ENCODE data around the gene NRIP1.

Gene NRIP1

GRCh38 chr21:15004721-15005370 is 60.0 kb downstream of the NRIP1 start:
- DNase-seq: no peak

GRCh38 chr21:15003463-15004135 is 61.2 kb downstream of the NRIP1 start:
- no peak for DNase-seq

- DNase-seq: no peak
These were observed 62.8 kb downstream of the NRIP1 start for GRCh38 chr21:15001857-15002606.

GRCh38 chr21:15001113-15001512 is 63.7 kb downstream of the NRIP1 start:
- DNase-seq: no peak

GRCh38 chr21:15000081-15000480 is 64.7 kb downstream of the NRIP1 start:
- DNase-seq: no peak

GRCh38 chr21:14998784-14999183 is 66.0 kb downstream of the NRIP1 start:
- DNase-seq: no peak

- DNase-seq: no peak
These were observed 66.5 kb downstream of the NRIP1 start for GRCh38 chr21:14998336-14998735.

GRCh38 chr21:14995695-14996490 is 68.9 kb downstream of the NRIP1 start:
- no peak for DNase-seq

- no peak for DNase-seq
These were observed 69.6 kb downstream of the NRIP1 start for GRCh38 chr21:14995226-14995625.

GRCh38 chr21:14993115-14993514 is 71.7 kb downstream of the NRIP1 start:
- DNase-seq: no peak

GRCh38 chr21:14991957-14992356 is 72.8 kb downstream of the NRIP1 start:
- DNase-seq: no peak

GRCh38 chr21:14989359-14989758 is 75.4 kb downstream of the NRIP1 start:
- DNase-seq: no peak

GRCh38 chr21:14988760-14989159 is 76.0 kb downstream of the NRIP1 start:
- DNase-seq: no peak

GRCh38 chr21:14987370-14988170 is 77.2 kb downstream of the NRIP1 start:
- DNase-seq: no peak

- DNase-seq: peak; percentile 11
These were observed 79.5 kb downstream of the NRIP1 start for GRCh38 chr21:14985306-14985705.

GRCh38 chr21:14982336-14982735 is 82.5 kb downstream of the NRIP1 start:
- no peak for DNase-seq

GRCh38 chr21:14981246-14981645 is 83.6 kb downstream of the NRIP1 start:
- DNase-seq: no peak

- DNase-seq: no peak
These were observed 85.5 kb downstream of the NRIP1 start for GRCh38 chr21:14979264-14979663.

GRCh38 chr21:14977814-14978213 is 87.0 kb downstream of the NRIP1 start:
- no peak for DNase-seq

GRCh38 chr21:14975136-14975919 is 89.5 kb downstream of the NRIP1 start:
- no peak for DNase-seq

- DNase-seq: no peak
These were observed 92.1 kb downstream of the NRIP1 start for GRCh38 chr21:14972678-14973077.

- DNase-seq: no peak
These were observed 96.0 kb downstream of the NRIP1 start for GRCh38 chr21:14968821-14969220.

Measured in OCI-M1 (cell line).